ENCODE results near the gene SYNGAP1.

- TF ChIP-seq CTCF (conservative IDR thresholded peaks at IDR 0.05): no peak
- TF ChIP-seq ZFX (IDR thresholded peaks at IDR 0.05): no peak
Measured at GRCh38 chr6:33423777-33424176, 3.9 kb downstream of the SYNGAP1 start.

Measured in C4-2B (cell line).